PC-9 (cell line): ENCODE measurements around the gene GET3. TPM values are rescaled to one million over a fixed set of nuclear protein-coding genes. Genes with fewer than 3 reads are reported as not detected.

ENCODE experiments used
- BruUV-seq: library from RNA; stranded (reverse); fragments of 400-500 nt; replicated peaks from 2 replicates; lab custom pipeline; 2021; lab: Mats Ljungman, UMichigan
- CTCF ChIA-PET: fragments of 300-600 bp; sonication (Branson Sonifier 250); formaldehyde crosslinking; loops from one replicate; lab custom pipeline; 2022; ENCODE audit warnings: antibody characterized with exemption; lab: Charles Lee
- POLR2A ChIA-PET: fragments of 300-600 bp; sonication (Branson Sonifier 250); formaldehyde crosslinking; loops from one replicate; lab custom pipeline; 2022; ENCODE audit warnings: antibody characterized with exemption; ENCODE audit not compliant: unreplicated experiment; lab: Charles Lee
- DNase-seq, 2 experiments: peaks; one replicate each; pipeline versions ENCODE4 v3.0.0 to v3.0.0-alpha.2; 2015 to 2022; ENCODE audit warnings: mixed read lengths in 1 of 2
- H2AFZ ChIP-seq: fragments of 200-600 bp; sonication (generic); 2 replicates; pipeline ENCODE4 v1.8.1; 2017; ENCODE audit warnings: antibody characterized with exemption
- H3F3A ChIP-seq: fragments of 200-600 bp; sonication (generic); 2 replicates; pipeline ENCODE4 v1.8.1; 2017; ENCODE audit warnings: antibody characterized with exemption, mild to moderate bottlenecking, low read depth; ENCODE audit not compliant: insufficient read depth
- H3K27ac ChIP-seq: fragments of 200-600 bp; sonication (generic); 2 replicates; pipeline ENCODE4 v1.6.1; 2016; ENCODE audit warnings: mixed run types
- H3K27me3 ChIP-seq: fragments of 200-600 bp; sonication (generic); 2 replicates; pipeline ENCODE4 v1.6.1; 2016; ENCODE audit warnings: low read depth, mixed run types; ENCODE audit not compliant: insufficient read depth
- H3K36me3 ChIP-seq: fragments of 200-600 bp; sonication (generic); 2 replicates; pipeline ENCODE4 v1.6.1; 2016; ENCODE audit warnings: low read depth, mixed run types
- H3K4me1 ChIP-seq: fragments of 200-600 bp; sonication (generic); replicated peaks from 2 replicates; pipeline ENCODE4 v1.6.1; 2016; ENCODE audit warnings: mixed run types; ENCODE audit not compliant: insufficient read depth
- H3K4me2 ChIP-seq: fragments of 200-600 bp; sonication (generic); 2 replicates; pipeline ENCODE4 v1.6.1; 2017; ENCODE audit warnings: mixed run types
- H3K4me3 ChIP-seq: fragments of 200-600 bp; sonication (generic); 2 replicates; pipeline ENCODE4 v1.6.1; 2016; ENCODE audit warnings: mixed run types
- H3K79me2 ChIP-seq: fragments of 200-600 bp; sonication (generic); 2 replicates; pipeline ENCODE4 v1.6.1; 2017; ENCODE audit warnings: low read depth, mixed run types
- H3K9me2 ChIP-seq: fragments of 200-600 bp; sonication (generic); 2 replicates; pipeline ENCODE4 v1.8.1; 2017; ENCODE audit warnings: mild to moderate bottlenecking; ENCODE audit not compliant: insufficient read depth
- H3K9me3 ChIP-seq: fragments of 200-600 bp; sonication (generic); 2 replicates; pipeline ENCODE4 v1.8.1; 2016; ENCODE audit warnings: low read depth; ENCODE audit not compliant: insufficient read depth
- H4K20me1 ChIP-seq: fragments of 200-600 bp; sonication (generic); 2 replicates; pipeline ENCODE4 v1.8.1; 2017; ENCODE audit not compliant: insufficient read depth
- CTCF ChIP-seq: fragments of 200-600 bp; sonication (generic); conservative IDR thresholded peaks from 2 replicates; pipeline ENCODE4 v1.6.1; 2017; ENCODE audit warnings: mixed run types, antibody characterized with exemption, mild to moderate bottlenecking, moderate library complexity
- EZH2 ChIP-seq: fragments of 200-600 bp; sonication (generic); IDR thresholded peaks from 2 replicates; pipeline ENCODE4 v1.8.0; 2017; ENCODE audit warnings: antibody characterized with exemption, low read depth
- intact Hi-C: fragments of 100-400 bp; cut with micrococcal nuclease; formaldehyde crosslinking; loops from one replicate; pipeline ENCODE4 v1.10.0; 2022; ENCODE audit not compliant: unreplicated experiment
- total RNA-seq: library from RNA; stranded (reverse); gene quantifications from 2 replicates; pipeline ENCODE4 v1.2.3, GENCODE V29; 2021

GET3 gene
- total RNA-seq, 1 experiment from 2014 or later, result 81.9 TPM

- peaks cover 36% of the 10 kb centered on the region for H4K20me1 ChIP-seq
- H3K27me3 ChIP-seq, result no peaks in the 10 kb centered on the region
- peaks cover 71% of the 10 kb centered on the region for H3F3A ChIP-seq
- no peak for TF ChIP-seq CTCF
- no peak for TF ChIP-seq EZH2
- peaks cover 64% of the 10 kb centered on the region for H3K36me3 ChIP-seq
- CTCF ChIA-PET, result no interaction called here
- no peaks in the 10 kb centered on the region for H3K9me2 ChIP-seq
- intact Hi-C loops, result no loop called here
- POLR2A ChIA-PET, result no interaction called here
- BruUV-seq, result no TSS peak
- no peak overlapping the region for H2AFZ ChIP-seq
- H3K4me3 ChIP-seq, result no peak overlapping the region
- no peak for DNase-seq
- H3K4me2 ChIP-seq, result no peak overlapping the region
- H3K9me3 ChIP-seq, result no peaks in the 10 kb centered on the region
- H3K4me1 ChIP-seq, result peaks cover 1% of the 10 kb centered on the region; the same call in 1 of the 2 replicates
- H3K27ac ChIP-seq, result no peak overlapping the region
- H3K79me2 ChIP-seq, result peaks cover 52% of the 10 kb centered on the region
These were observed 22.2 kb upstream of the GET3 start for GRCh38 chr19:12715102-12715501.

- H3K9me2 ChIP-seq, result no peaks in the 10 kb centered on the region
- CTCF ChIA-PET, result interaction anchor here (0.6 to 0.7 kb wide), 2 partner anchors 249 to 297 kb away, joined by 3 to 7 read pairs; no protein-coding TSS in a partner anchor
- H3F3A ChIP-seq, result peaks cover 63% of the 10 kb centered on the region
- no peak overlapping the region for H3K4me3 ChIP-seq
- no TSS peak for BruUV-seq
- intact Hi-C loops, result no loop called here
- no peaks in the 10 kb centered on the region for H3K9me3 ChIP-seq
- POLR2A ChIA-PET, result interaction anchor here (0.6 to 0.7 kb wide), 2 partner anchors 21 to 51 kb away, joined by 7 to 17 read pairs; partner anchors contain the start of gene GET3
- H3K27ac ChIP-seq, result no peak overlapping the region
- peaks cover 64% of the 10 kb centered on the region for H3K36me3 ChIP-seq
- no peak overlapping the region for H2AFZ ChIP-seq
- no peaks in the 10 kb centered on the region for H3K27me3 ChIP-seq
- H4K20me1 ChIP-seq, result peaks cover 42% of the 10 kb centered on the region
- H3K79me2 ChIP-seq, result peaks cover 60% of the 10 kb centered on the region
- no peak for DNase-seq
- peaks cover 9% of the 10 kb centered on the region; the same call in 1 of the 2 replicates for H3K4me1 ChIP-seq
- TF ChIP-seq CTCF (no peak), EZH2 (no peak)
- H3K4me2 ChIP-seq, result no peak overlapping the region
These were observed 21.4 kb upstream of the GET3 start for GRCh38 chr19:12715929-12716328.

- Histone ChIP-seq H4K20me1 (peaks cover 33% of the 10 kb centered on the region; the same call in 1 of the 2 replicates), H2AFZ (no peak overlapping the region), H3K4me2 (peak overlapping the region; percentile 100; the same call in 1 of the 2 replicates), H3K9me2 (no peaks in the 10 kb centered on the region), H3K27ac (no peak overlapping the region), H3K4me1 (peaks cover 14% of the 10 kb centered on the region; the same call in 1 of the 2 replicates), H3K27me3 (no peaks in the 10 kb centered on the region), H3K79me2 (peaks cover 83% of the 10 kb centered on the region), H3K36me3 (peaks cover 40% of the 10 kb centered on the region), H3K9me3 (no peaks in the 10 kb centered on the region), H3K4me3 (peak overlapping the region; percentile 76), H3F3A (peaks cover 64% of the 10 kb centered on the region)
- no peak for DNase-seq
- no peak for TF ChIP-seq CTCF
- no peak for TF ChIP-seq EZH2
- no TSS peak for BruUV-seq
- CTCF ChIA-PET, result no interaction called here
- intact Hi-C loops, result no loop called here
- POLR2A ChIA-PET, result no interaction called here
These were observed 17.0 kb upstream of the GET3 start for GRCh38 chr19:12720296-12720695.
